DMS 273 (cell line): Measurements from ENCODE around the gene TIA1.
"Not testable (repeated sequence)": the region's sequence is repeated elsewhere in the genome, so short reads cannot be mapped to it uniquely, and the experiment has no call there.

ENCODE experiments used
- DNase-seq: peaks from one replicate; lab custom pipeline; 2025; ENCODE audit not compliant: unreplicated experiment; lab: John Stamatoyannopoulos, UW

TIA1 gene

GRCh38 chr2:70248181-70248847, at the start of gene TIA1:
Gene TIA1, minus strand, starts transcription at chr2:70248628. Its CDS starts 198 bp downstream, at chr2:70248430.
- DNase-seq = peak; percentile 99

GRCh38 chr2:70297828-70298227, 49.4 kb upstream of the TIA1 start:
- not testable (repeated sequence) for DNase-seq

GRCh38 chr2:70283500-70284191, 35.2 kb upstream of the TIA1 start:
- no peak for DNase-seq

GRCh38 chr2:70282439-70282838, 34.0 kb upstream of the TIA1 start:
- no peak for DNase-seq

GRCh38 chr2:70280242-70280798, 31.9 kb upstream of the TIA1 start:
- DNase-seq = no peak

- no peak for DNase-seq
These were observed 21.9 kb upstream of the TIA1 start for GRCh38 chr2:70270323-70270722.

- DNase-seq = not testable (repeated sequence)
These were observed 21.2 kb upstream of the TIA1 start for GRCh38 chr2:70269422-70270302.

GRCh38 chr2:70266925-70267324, 18.5 kb upstream of the TIA1 start:
- DNase-seq = not testable (repeated sequence)

GRCh38 chr2:70261501-70261900, 13.1 kb upstream of the TIA1 start:
- DNase-seq = peak; percentile 20

- peak; percentile 51 for DNase-seq
These were observed 10.1 kb upstream of the TIA1 start for GRCh38 chr2:70258532-70258875.

- DNase-seq = no peak
These were observed 7.3 kb upstream of the TIA1 start for GRCh38 chr2:70255637-70256314.

- DNase-seq = no peak
These were observed 2.0 kb upstream of the TIA1 start for GRCh38 chr2:70250434-70250833.

GRCh38 chr2:70247364-70248180, 856 bp downstream of the TIA1 start:
- DNase-seq = peak; percentile 66

- DNase-seq = no peak
These were observed 4.4 kb downstream of the TIA1 start for GRCh38 chr2:70243806-70244584.

- no peak for DNase-seq
These were observed 5.9 kb downstream of the TIA1 start for GRCh38 chr2:70242552-70242951.

- DNase-seq = no peak
These were observed 7.1 kb downstream of the TIA1 start for GRCh38 chr2:70241340-70241739.

GRCh38 chr2:70240599-70240998, 7.8 kb downstream of the TIA1 start:
- DNase-seq = no peak

GRCh38 chr2:70233926-70234325, 14.5 kb downstream of the TIA1 start:
- no peak for DNase-seq

GRCh38 chr2:70226781-70227180, 21.6 kb downstream of the TIA1 start:
- DNase-seq = no peak
